Calu3 (cell line): ENCODE measurements around the gene KIAA1191. TPM values are rescaled to one million over a fixed set of nuclear protein-coding genes. Genes with fewer than 3 reads are reported as not detected.

Experiments
- BruUV-seq: library from RNA; stranded (reverse); fragments of 400-500 nt; replicated peaks from 2 replicates; lab custom pipeline; 2021; lab: Mats Ljungman, UMichigan
- CTCF ChIA-PET: fragments of 300-600 bp; sonication (Branson Sonifier 250); formaldehyde crosslinking; loops from one replicate; lab custom pipeline; 2022; ENCODE audit warnings: antibody characterized with exemption; lab: Charles Lee
- DNase-seq: peaks from one replicate; pipeline ENCODE4 v3.0.0; 2022
- H3K27ac Mint-ChIP-seq: one replicate; pipeline ENCODE4 v1.8.0; 2022; ENCODE audit warnings: mixed read lengths; ENCODE audit not compliant: unreplicated experiment
- H3K27me3 Mint-ChIP-seq: one replicate; pipeline ENCODE4 v1.8.0; 2022; ENCODE audit warnings: mixed read lengths; ENCODE audit not compliant: unreplicated experiment
- H3K36me3 Mint-ChIP-seq: one replicate; pipeline ENCODE4 v1.8.0; 2022; ENCODE audit warnings: mild to moderate bottlenecking, moderate library complexity, mixed read lengths; ENCODE audit not compliant: insufficient read depth, unreplicated experiment
- H3K4me1 Mint-ChIP-seq: one replicate; pipeline ENCODE4 v1.8.0; 2022; ENCODE audit warnings: mild to moderate bottlenecking, low read depth, mixed read lengths; ENCODE audit not compliant: unreplicated experiment
- H3K4me3 Mint-ChIP-seq: one replicate; pipeline ENCODE4 v1.8.0; 2022; ENCODE audit warnings: mild to moderate bottlenecking, low read depth, moderate library complexity, mixed read lengths; ENCODE audit not compliant: unreplicated experiment
- H3K9me3 Mint-ChIP-seq: one replicate; pipeline ENCODE4 v1.8.0; 2022; ENCODE audit warnings: low read depth, mixed read lengths; ENCODE audit not compliant: unreplicated experiment
- CTCF ChIP-seq: fragments of 200-600 bp; IDR thresholded peaks from one replicate; pipeline ENCODE4 v1.8.0; 2022; ENCODE audit warnings: antibody characterized with exemption; ENCODE audit not compliant: unreplicated experiment
- intact Hi-C: fragments of 100-400 bp; cut with micrococcal nuclease; formaldehyde crosslinking; loops from one replicate; pipeline ENCODE4 v1.10.0; 2022; ENCODE audit not compliant: unreplicated experiment
- total RNA-seq: library from RNA; stranded (reverse); gene quantifications from 2 replicates; pipeline ENCODE4 v1.2.3, GENCODE V29; 2022

KIAA1191 gene
- total RNA-seq, 1 experiment from 2014 or later, result 79.0 TPM

- no peaks in the 10 kb centered on the region for H3K9me3 Mint-ChIP-seq
- no peak overlapping the region for H3K27ac Mint-ChIP-seq
- CTCF ChIA-PET, result no interaction called here
- H3K36me3 Mint-ChIP-seq, result no peaks in the 10 kb centered on the region
- no TSS peak for BruUV-seq
- TF ChIP-seq CTCF, result no peak
- H3K4me1 Mint-ChIP-seq, result no peaks in the 10 kb centered on the region
- no peaks in the 10 kb centered on the region for H3K27me3 Mint-ChIP-seq
- no peak overlapping the region for H3K4me3 Mint-ChIP-seq
- intact Hi-C loops, result no loop called here
- no peak for DNase-seq
These were observed 22.3 kb downstream of the KIAA1191 start for GRCh38 chr5:176339304-176339703.

GRCh38 chr5:176337913-176338312 is 23.7 kb downstream of the KIAA1191 start:
- no peaks in the 10 kb centered on the region for H3K4me1 Mint-ChIP-seq
- H3K27ac Mint-ChIP-seq, result no peak overlapping the region
- BruUV-seq, result no TSS peak
- H3K9me3 Mint-ChIP-seq, result peaks cover 4% of the 10 kb centered on the region
- H3K36me3 Mint-ChIP-seq, result no peaks in the 10 kb centered on the region
- CTCF ChIA-PET, result no interaction called here
- no peak for TF ChIP-seq CTCF
- no peak for DNase-seq
- H3K27me3 Mint-ChIP-seq, result no peaks in the 10 kb centered on the region
- intact Hi-C loops, result no loop called here
- H3K4me3 Mint-ChIP-seq, result no peak overlapping the region

- no peak for TF ChIP-seq CTCF
- DNase-seq, result no peak
- no peak overlapping the region for H3K27ac Mint-ChIP-seq
These were observed 27.4 kb downstream of the KIAA1191 start for GRCh38 chr5:176334031-176334770.

GRCh38 chr5:176320577-176320976 is 41.0 kb downstream of the KIAA1191 start:
- H3K27ac Mint-ChIP-seq, result no peak overlapping the region
- peaks cover 5% of the 10 kb centered on the region for H3K36me3 Mint-ChIP-seq
- DNase-seq, result no peak
- CTCF ChIA-PET, result no interaction called here
- intact Hi-C loops, result no loop called here
- TF ChIP-seq CTCF, result no peak
- no peaks in the 10 kb centered on the region for H3K9me3 Mint-ChIP-seq
- H3K27me3 Mint-ChIP-seq, result no peaks in the 10 kb centered on the region
- H3K4me3 Mint-ChIP-seq, result no peak overlapping the region
- H3K4me1 Mint-ChIP-seq, result peaks cover 11% of the 10 kb centered on the region
- BruUV-seq, result no TSS peak

More at GRCh38 chr5:176334031-176334770, 27.4 kb downstream of the KIAA1191 start:
- BruUV-seq, result no TSS peak
- Mint-ChIP-seq H3K9me3 (peaks cover 4% of the 10 kb centered on the region), H3K4me3 (no peak overlapping the region), H3K36me3 (no peaks in the 10 kb centered on the region), H3K4me1 (no peaks in the 10 kb centered on the region), H3K27me3 (no peaks in the 10 kb centered on the region)
- intact Hi-C loops, result no loop called here
- CTCF ChIA-PET, result no interaction called here
